22Rv1 (cell line): Measurements from ENCODE around the gene GTF2F2.
"Not testable (repeated sequence)": the region's sequence is repeated elsewhere in the genome, so short reads cannot be mapped to it uniquely, and the experiment has no call there.

Source experiments
- H3K27ac ChIP-seq: fragments of 450-650 bp; 2 replicates; pipeline ENCODE4 v1.5.1; 2017
- ZFX ChIP-seq: fragments of 450-650 bp; IDR thresholded peaks from 2 replicates; pipeline ENCODE4 v1.6.1; 2017; ENCODE audit warnings: antibody characterized with exemption, borderline replicate concordance
- TF ChIP-seq, protein P1 (sequence below): fragments of 450-650 bp; IDR thresholded peaks from 2 replicates; pipeline ENCODE4 v1.5.1; 2017; ENCODE audit warnings: mild to moderate bottlenecking

Gene GTF2F2

DNA sequence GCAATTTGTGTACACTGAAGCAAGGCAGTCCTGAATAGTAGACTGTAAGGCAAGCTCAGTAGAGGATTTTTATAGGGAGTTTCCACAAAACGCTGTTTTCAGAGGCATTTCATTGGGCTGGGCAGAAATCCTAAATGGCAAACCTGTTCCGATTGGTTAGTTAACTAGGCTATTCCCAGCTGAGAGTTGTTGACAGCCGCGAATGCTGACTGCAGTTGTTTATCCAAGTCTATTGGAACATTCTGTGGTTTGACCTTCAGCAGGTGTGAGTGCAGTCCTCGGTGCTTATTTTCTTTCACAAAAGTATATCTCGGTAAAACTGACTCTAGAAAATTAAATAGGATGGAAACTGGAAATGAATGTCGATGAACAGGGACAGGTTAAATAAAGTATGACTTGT lies 175.2 kb downstream of the GTF2F2 start:
- no peak overlapping the region for H3K27ac ChIP-seq
- TF ChIP-seq, protein P1, sequence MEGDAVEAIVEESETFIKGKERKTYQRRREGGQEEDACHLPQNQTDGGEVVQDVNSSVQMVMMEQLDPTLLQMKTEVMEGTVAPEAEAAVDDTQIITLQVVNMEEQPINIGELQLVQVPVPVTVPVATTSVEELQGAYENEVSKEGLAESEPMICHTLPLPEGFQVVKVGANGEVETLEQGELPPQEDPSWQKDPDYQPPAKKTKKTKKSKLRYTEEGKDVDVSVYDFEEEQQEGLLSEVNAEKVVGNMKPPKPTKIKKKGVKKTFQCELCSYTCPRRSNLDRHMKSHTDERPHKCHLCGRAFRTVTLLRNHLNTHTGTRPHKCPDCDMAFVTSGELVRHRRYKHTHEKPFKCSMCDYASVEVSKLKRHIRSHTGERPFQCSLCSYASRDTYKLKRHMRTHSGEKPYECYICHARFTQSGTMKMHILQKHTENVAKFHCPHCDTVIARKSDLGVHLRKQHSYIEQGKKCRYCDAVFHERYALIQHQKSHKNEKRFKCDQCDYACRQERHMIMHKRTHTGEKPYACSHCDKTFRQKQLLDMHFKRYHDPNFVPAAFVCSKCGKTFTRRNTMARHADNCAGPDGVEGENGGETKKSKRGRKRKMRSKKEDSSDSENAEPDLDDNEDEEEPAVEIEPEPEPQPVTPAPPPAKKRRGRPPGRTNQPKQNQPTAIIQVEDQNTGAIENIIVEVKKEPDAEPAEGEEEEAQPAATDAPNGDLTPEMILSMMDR, result no peak
- TF ChIP-seq ZFX, result no peak

DNA sequence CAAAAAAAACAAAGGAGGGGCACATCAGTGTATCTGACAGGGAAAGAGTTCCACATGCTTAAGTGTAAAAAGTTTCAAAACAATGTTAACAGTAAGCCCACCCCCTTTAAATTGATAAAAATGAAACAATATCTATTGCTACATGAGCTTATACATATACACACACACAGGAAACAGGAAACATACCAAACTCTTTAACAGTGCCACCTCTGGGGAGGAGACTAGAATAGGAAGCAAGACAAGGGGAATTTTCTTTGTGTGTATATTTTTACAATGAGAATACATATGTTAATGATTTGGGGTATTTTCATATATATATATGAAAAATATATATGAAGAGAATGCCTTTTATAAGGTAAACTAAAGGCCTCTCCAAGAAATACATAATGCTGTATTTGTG lies 175.9 kb downstream of the GTF2F2 start:
- no peak for TF ChIP-seq ZFX
- TF ChIP-seq, protein P1, result no peak
- H3K27ac ChIP-seq, result no peak overlapping the region

DNA sequence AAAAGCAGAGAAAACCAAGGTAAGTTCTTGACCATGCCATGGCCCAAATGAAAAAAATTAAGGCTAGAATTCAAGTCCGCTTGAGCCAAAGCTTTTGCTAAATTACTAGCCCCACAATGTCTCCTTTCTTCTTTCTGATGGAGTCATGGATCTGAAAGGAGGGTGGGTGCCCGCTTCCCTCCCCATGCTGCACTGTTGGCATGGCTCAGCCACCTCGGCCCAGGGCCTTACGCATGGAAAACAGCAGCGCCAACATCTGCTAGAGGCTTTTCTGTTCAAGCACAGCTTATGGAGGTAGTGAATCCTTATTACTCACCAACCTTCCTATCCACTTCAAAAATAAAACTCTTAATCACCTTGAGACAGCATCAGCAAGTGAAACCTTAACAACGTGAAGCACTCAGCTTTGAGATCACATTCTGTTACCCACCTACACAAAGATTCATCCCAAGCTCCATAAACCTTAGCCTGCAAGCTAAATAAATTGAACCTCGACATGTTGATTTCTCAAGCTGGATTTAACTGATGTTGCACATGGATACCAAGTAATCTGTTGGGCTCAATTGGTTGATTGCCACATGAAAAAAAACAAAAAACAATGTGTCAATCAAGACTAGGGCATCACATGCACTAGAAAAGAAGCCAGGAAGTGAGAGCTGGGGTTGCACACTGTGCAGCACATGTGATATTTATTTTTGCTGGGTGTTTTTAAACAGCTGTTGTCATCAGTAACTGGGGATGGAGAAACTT lies 177.3 kb downstream of the GTF2F2 start:
- no peak overlapping the region for H3K27ac ChIP-seq
- TF ChIP-seq, protein P1, result no peak
- TF ChIP-seq ZFX, result no peak

DNA sequence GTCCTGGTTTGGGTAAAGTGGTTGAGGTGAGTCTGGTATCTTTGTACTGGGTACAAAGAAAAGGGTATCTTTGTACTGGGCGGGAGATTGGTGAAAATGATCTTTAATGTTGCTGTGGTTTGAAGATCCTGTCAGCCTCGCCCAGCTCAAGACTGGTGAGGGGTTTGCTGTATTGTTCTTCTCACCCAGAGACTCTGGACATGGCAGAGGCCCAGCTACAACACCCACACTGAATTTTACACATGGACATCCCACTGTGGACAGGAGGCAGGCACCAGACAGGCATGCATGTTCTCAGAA lies 177.8 kb downstream of the GTF2F2 start:
- no peak for TF ChIP-seq ZFX
- TF ChIP-seq, protein P1, result no peak
- H3K27ac ChIP-seq, result no peak overlapping the region

DNA sequence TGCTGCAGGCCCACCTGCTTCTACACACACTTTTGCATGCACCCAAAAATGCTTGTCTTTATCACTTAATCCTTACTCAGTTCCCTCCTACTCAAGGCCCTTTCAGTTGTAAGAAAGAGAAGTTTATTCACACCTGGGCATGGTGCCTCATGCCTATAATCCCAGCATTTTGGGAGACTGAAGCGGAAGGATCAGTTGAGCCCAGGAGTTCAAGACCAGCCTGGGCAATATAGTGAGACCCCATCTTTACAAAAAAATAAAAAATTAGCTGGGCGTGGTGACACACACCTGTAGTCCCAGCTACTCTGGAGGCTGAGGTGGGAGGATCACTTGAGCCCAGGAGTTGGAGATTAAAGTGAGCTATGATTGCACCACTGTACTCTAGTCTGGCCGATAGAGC lies 178.2 kb downstream of the GTF2F2 start:
- not testable (repeated sequence) for H3K27ac ChIP-seq

DNA sequence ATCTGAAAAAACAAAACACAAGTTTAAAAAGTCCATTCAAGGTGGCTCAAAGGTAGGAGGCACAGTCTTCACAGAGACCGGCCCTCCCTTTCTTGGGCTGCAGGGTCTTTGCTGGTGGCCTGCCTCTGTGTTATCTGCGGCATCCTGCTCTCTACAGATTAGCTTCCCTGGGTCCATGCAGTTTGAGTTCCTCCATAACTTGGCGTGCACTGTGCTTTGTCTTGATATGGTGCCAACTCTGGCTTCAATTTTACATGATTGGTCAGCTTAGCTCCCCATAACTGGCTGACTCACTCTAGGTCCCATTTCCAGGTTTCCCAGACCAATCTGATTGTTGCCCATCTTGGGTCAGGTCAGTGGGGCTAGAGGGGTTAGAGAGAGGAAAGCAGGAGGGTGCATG lies 178.9 kb downstream of the GTF2F2 start:
- H3K27ac ChIP-seq, result no peak overlapping the region
- TF ChIP-seq, protein P1, result no peak
- TF ChIP-seq ZFX, result no peak

DNA sequence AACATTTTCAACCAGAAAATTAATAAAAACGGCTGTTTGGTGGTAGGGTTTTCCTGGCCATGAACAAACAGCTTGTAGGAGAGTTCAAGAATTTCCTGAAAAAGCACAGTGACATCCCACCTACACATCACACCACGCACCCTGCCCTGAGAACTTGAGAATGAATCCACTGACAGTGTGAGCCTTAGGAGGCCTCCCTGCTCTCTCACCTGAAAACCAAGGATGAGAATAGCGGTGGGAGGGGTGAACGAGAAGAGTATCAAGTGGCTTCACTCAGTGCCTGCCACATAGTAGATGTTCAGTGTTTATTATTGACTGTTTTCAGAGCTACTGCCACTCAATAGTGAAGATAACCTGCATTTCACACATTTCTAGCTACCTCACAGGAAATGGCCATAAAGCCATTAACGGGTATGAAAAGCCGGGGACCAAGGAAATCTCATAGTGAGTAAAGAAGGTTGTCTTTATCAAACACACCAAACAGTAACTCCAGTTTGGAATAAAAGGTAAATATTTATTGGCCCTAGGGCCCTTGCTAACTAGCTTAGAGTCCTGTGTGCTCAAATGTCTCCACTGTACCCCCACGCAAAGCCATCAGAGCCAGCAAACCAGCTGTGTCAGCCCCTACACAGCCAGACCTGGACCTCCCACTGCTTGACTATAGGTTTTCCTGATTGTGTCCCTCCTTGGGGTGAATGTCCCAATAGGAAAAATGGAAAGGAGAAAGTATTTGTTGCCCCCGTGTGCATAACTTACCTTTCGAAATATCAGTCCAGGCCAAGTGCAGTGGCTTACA lies 180.1 kb downstream of the GTF2F2 start:
- H3K27ac ChIP-seq, result no peak overlapping the region
- TF ChIP-seq ZFX, result no peak
- TF ChIP-seq, protein P1, result no peak
